Neuronal stem cell (in vitro differentiated cells): ENCODE results near the gene ANO3.

Experiments used
- DNase-seq: peaks from one replicate; pipeline ENCODE4 v3.0.0-alpha.2; 2013; ENCODE audit warnings: low spot score
- H2AFZ ChIP-seq: one replicate; pipeline ENCODE4 v1.6.1; 2013; ENCODE audit warnings: mild to moderate bottlenecking, low read length, inconsistent platforms
- H2AK5ac ChIP-seq: 2 replicates; pipeline ENCODE4 v1.6.1; 2013; ENCODE audit warnings: low read depth, mild to moderate bottlenecking, inconsistent platforms, low read length, moderate library complexity, mixed read lengths
- H2BK120ac ChIP-seq: 2 replicates; pipeline ENCODE4 v1.6.1; 2013; ENCODE audit warnings: low read depth, mild to moderate bottlenecking, inconsistent platforms, low read length, moderate library complexity, mixed read lengths
- H2BK12ac ChIP-seq: one replicate; pipeline ENCODE4 v1.6.1; 2013; ENCODE audit warnings: low read length, inconsistent platforms
- H2BK15ac ChIP-seq: 2 replicates; pipeline ENCODE4 v1.6.1; 2013; ENCODE audit warnings: mild to moderate bottlenecking, low read length, inconsistent platforms, mixed read lengths
- H2BK5ac ChIP-seq: one replicate; pipeline ENCODE4 v1.6.1; 2013; ENCODE audit warnings: inconsistent platforms, mild to moderate bottlenecking, low read length, moderate library complexity
- H3K14ac ChIP-seq: one replicate; pipeline ENCODE4 v1.6.1; 2013; ENCODE audit warnings: low read length, inconsistent platforms
- H3K18ac ChIP-seq: 2 replicates; pipeline ENCODE4 v1.6.1; 2013; ENCODE audit warnings: low read length, inconsistent platforms
- H3K23ac ChIP-seq: 2 replicates; pipeline ENCODE4 v1.6.1; 2013; ENCODE audit warnings: low read depth, mild to moderate bottlenecking, mixed read lengths, low read length, inconsistent platforms; ENCODE audit not compliant: poor library complexity
- H3K27ac ChIP-seq: replicated peaks from 3 replicates; pipeline ENCODE4 v1.5.1; 2013; ENCODE audit warnings: low read length, inconsistent platforms
- H3K27me3 ChIP-seq, 3 experiments: 2 replicates each; pipeline ENCODE4 v1.6.1; 2013; ENCODE audit warnings: low read length in 3 of 3, mild to moderate bottlenecking in 2 of 3, inconsistent platforms in 1 of 3, low read depth in 1 of 3, mixed read lengths in 1 of 3, moderate library complexity in 1 of 3; ENCODE audit not compliant: control insufficient read depth in 3 of 3, insufficient read depth in 3 of 3
- H3K36me3 ChIP-seq, 2 donors: replicated peaks in 1 of 2; 2 replicates each; pipeline ENCODE4 v1.6.1; 2013; ENCODE audit warnings: low read length in 2 of 2; ENCODE audit not compliant: control insufficient read depth in 2 of 2, insufficient read depth in 2 of 2
- H3K4ac ChIP-seq: 2 replicates; pipeline ENCODE4 v1.6.1; 2013; ENCODE audit warnings: inconsistent platforms, mild to moderate bottlenecking, low read length, moderate library complexity
- H3K4me1 ChIP-seq, 2 donors: 1 replicate in 1 of 2; 2 replicates in 1 of 2; pipeline ENCODE4 v1.6.1; 2013; ENCODE audit warnings: low read length in 2 of 2, low read depth in 1 of 2; ENCODE audit not compliant: control insufficient read depth in 2 of 2, insufficient read depth in 1 of 2
- H3K4me2 ChIP-seq: one replicate; pipeline ENCODE4 v1.6.1; 2013; ENCODE audit warnings: mild to moderate bottlenecking, low read length, inconsistent platforms; ENCODE audit not compliant: insufficient read depth, poor library complexity, severe bottlenecking
- H3K4me3 ChIP-seq, 2 donors: 2 replicates each; pipeline ENCODE4 v1.5.1; 2013; ENCODE audit warnings: low read length in 2 of 2, mild to moderate bottlenecking in 2 of 2, inconsistent platforms in 1 of 2, moderate library complexity in 1 of 2
- H3K79me1 ChIP-seq: one replicate; pipeline ENCODE4 v1.6.1; 2013; ENCODE audit warnings: low read depth, mild to moderate bottlenecking, inconsistent platforms, low read length, moderate library complexity
- H3K9ac ChIP-seq: one replicate; pipeline ENCODE4 v1.6.1; 2013; ENCODE audit warnings: mild to moderate bottlenecking, low read depth, low read length, inconsistent platforms; ENCODE audit not compliant: poor library complexity
- H3K9me3 ChIP-seq, 2 donors: replicated peaks in 1 of 2; 2 replicates each; pipeline versions ENCODE3 to v1.6.1; 2013; ENCODE audit warnings: low read length in 2 of 2, mild to moderate bottlenecking in 2 of 2, inconsistent platforms in 1 of 2, low read depth in 1 of 2, mixed read lengths in 1 of 2, moderate library complexity in 1 of 2; ENCODE audit not compliant: control insufficient read depth in 2 of 2, insufficient read depth in 1 of 2
- H4K8ac ChIP-seq: one replicate; pipeline ENCODE4 v1.6.1; 2013; ENCODE audit warnings: low read depth, mild to moderate bottlenecking, inconsistent platforms, low read length, moderate library complexity
- H4K91ac ChIP-seq: one replicate; pipeline ENCODE4 v1.6.1; 2013; ENCODE audit warnings: low read length, low read depth, mild to moderate bottlenecking, inconsistent platforms; ENCODE audit not compliant: poor library complexity
- WGBS, 2 donors: extraction: QIAGEN DNeasy Blood & Tissue Kit; methylation state at CpG; one replicate each; pipeline ENCODE4 v1.1.7; 2013; ENCODE audit warnings: missing lambda C conversion rate in 2 of 2, mixed read lengths in 1 of 2; ENCODE audit not compliant: insufficient read length in 2 of 2, insufficient replicate concordance in 1 of 2; ENCODE audit errors: extremely low coverage in 2 of 2; 5-methylcytosine and 5-hydroxymethylcytosine counted together

Gene ANO3

GRCh38 chr11:26712497-26712896, 380.6 kb downstream of the ANO3 start:
- no peak overlapping the region for H2BK5ac ChIP-seq
- no peak overlapping the region for H3K18ac ChIP-seq
- H3K9ac ChIP-seq: no peak overlapping the region
- no peak overlapping the region for H3K4me3 ChIP-seq
- DNase-seq: no peak
- H2AK5ac ChIP-seq: no peak overlapping the region
- H3K23ac ChIP-seq: no peak overlapping the region
- no peak overlapping the region for H3K27ac ChIP-seq
- H3K14ac ChIP-seq: no peak overlapping the region
- H3K4me2 ChIP-seq: no peak overlapping the region
- H3K79me1 ChIP-seq: no peaks in the 10 kb centered on the region
- no peak overlapping the region for H4K91ac ChIP-seq
- H3K4ac ChIP-seq: no peak overlapping the region
- no peak overlapping the region for H2BK120ac ChIP-seq
- WGBS, 2 donors: no CpG with 5 or more reads among the region's 5 CpGs
- H2BK15ac ChIP-seq: no peak overlapping the region
- H2AFZ ChIP-seq: no peak overlapping the region
- H3K27me3 ChIP-seq: no peaks in the 10 kb centered on the region
- no peaks in the 10 kb centered on the region for H3K9me3 ChIP-seq
- no peak overlapping the region for H4K8ac ChIP-seq
- H3K36me3 ChIP-seq: no peaks in the 10 kb centered on the region
- H2BK12ac ChIP-seq: no peak overlapping the region
- no peaks in the 10 kb centered on the region for H3K4me1 ChIP-seq
